Liver (tissue), 9 donors: ENCODE data around the gene RAB38. TPM values are rescaled to one million over a fixed set of nuclear protein-coding genes. Genes with fewer than 3 reads are reported as not detected.

Experiments
- DNase-seq: peaks from one replicate; pipeline ENCODE4 v3.0.0-alpha.2; 2017; ENCODE audit warnings: low spot score
- H3K27ac ChIP-seq, 2 donors: one replicate each; pipeline ENCODE4 v1.7.0; 2013; ENCODE audit warnings: inconsistent platforms in 2 of 2, low read length in 2 of 2, control low read depth in 1 of 2, low read depth in 1 of 2, mild to moderate bottlenecking in 1 of 2
- H3K27me3 ChIP-seq, 4 donors: one replicate each; pipeline versions ENCODE4 v1.6.1 to v1.7.0; 2013; ENCODE audit warnings: low read length in 3 of 4, inconsistent platforms in 1 of 4, mild to moderate bottlenecking in 1 of 4, moderate library complexity in 1 of 4; ENCODE audit not compliant: control insufficient read depth in 4 of 4, insufficient read depth in 4 of 4
- H3K36me3 ChIP-seq, 4 donors: one replicate each; pipeline versions ENCODE4 v1.6.1 to v1.7.0; 2013; ENCODE audit warnings: low read length in 3 of 4, mild to moderate bottlenecking in 3 of 4, low read depth in 1 of 4, moderate library complexity in 1 of 4; ENCODE audit not compliant: control insufficient read depth in 4 of 4, insufficient read depth in 3 of 4
- H3K4me1 ChIP-seq, 4 donors: one replicate each; pipeline versions ENCODE4 v1.6.1 to v1.7.0; 2013; ENCODE audit warnings: low read length in 3 of 4, mild to moderate bottlenecking in 3 of 4, moderate library complexity in 1 of 4; ENCODE audit not compliant: control insufficient read depth in 4 of 4, insufficient read depth in 4 of 4
- H3K4me3 ChIP-seq, 3 donors: one replicate each; pipeline versions ENCODE4 v1.6.1 to v1.7.0; 2013; ENCODE audit warnings: low read length in 3 of 3, control low read depth in 1 of 3, low read depth in 1 of 3, mild to moderate bottlenecking in 1 of 3
- H3K9ac ChIP-seq, 2 donors: one replicate each; pipeline ENCODE4 v1.7.0; 2013; ENCODE audit warnings: low read length in 2 of 2, mild to moderate bottlenecking in 2 of 2, moderate library complexity in 2 of 2, control low read depth in 1 of 2, low read depth in 1 of 2
- H3K9me3 ChIP-seq, 4 donors: one replicate each; pipeline versions ENCODE4 v1.6.1 to v1.7.0; 2013; ENCODE audit warnings: low read length in 3 of 4; ENCODE audit not compliant: control insufficient read depth in 4 of 4
- EGR1 ChIP-seq, 2 donors: IDR thresholded peaks; 2 replicates each; pipeline ENCODE4 v1.6.1; 2016 to 2018; ENCODE audit warnings: antibody characterized with exemption in 2 of 2, low read depth in 2 of 2
- FOXA2 ChIP-seq: IDR thresholded peaks from 2 replicates; pipeline ENCODE4 v1.6.1; 2016; ENCODE audit warnings: antibody characterized with exemption
- HNF4A ChIP-seq, 2 donors: conservative IDR thresholded peaks; 2 replicates each; pipeline ENCODE4 v1.6.1; 2016; ENCODE audit warnings: antibody characterized with exemption in 2 of 2, mild to moderate bottlenecking in 2 of 2
- HNF4G ChIP-seq: IDR thresholded peaks from 2 replicates; pipeline ENCODE4 v1.6.1; 2016; ENCODE audit warnings: antibody characterized with exemption
- JUND ChIP-seq, 2 donors: IDR thresholded peaks; 2 replicates each; pipeline ENCODE4 v1.6.1; 2016; ENCODE audit warnings: antibody characterized with exemption in 2 of 2
- MAX ChIP-seq: IDR thresholded peaks from 2 replicates; pipeline ENCODE4 v1.6.1; 2016; ENCODE audit warnings: antibody characterized with exemption
- NR2F2 ChIP-seq: IDR thresholded peaks from 2 replicates; pipeline ENCODE4 v1.6.1; 2016; ENCODE audit warnings: antibody characterized with exemption
- RAD21 ChIP-seq, 2 donors: IDR thresholded peaks; 2 replicates each; pipeline ENCODE4 v1.6.1; 2016; ENCODE audit warnings: antibody characterized with exemption in 2 of 2, mild to moderate bottlenecking in 2 of 2
- RXRA ChIP-seq, 2 donors: IDR thresholded peaks; 2 replicates each; pipeline ENCODE4 v1.6.1; 2017 to 2018; ENCODE audit warnings: antibody characterized with exemption in 2 of 2, mild to moderate bottlenecking in 1 of 2
- SP1 ChIP-seq: IDR thresholded peaks from 2 replicates; pipeline ENCODE4 v1.6.1; 2018; ENCODE audit warnings: antibody characterized with exemption, mild to moderate bottlenecking
- TAF1 ChIP-seq: conservative IDR thresholded peaks from 2 replicates; pipeline ENCODE4 v1.6.1; 2016; ENCODE audit warnings: antibody characterized with exemption, mild to moderate bottlenecking
- YY1 ChIP-seq: IDR thresholded peaks from 2 replicates; pipeline ENCODE4 v1.6.1; 2016; ENCODE audit warnings: antibody characterized with exemption, mild to moderate bottlenecking
- ZBTB33 ChIP-seq: IDR thresholded peaks from 2 replicates; pipeline ENCODE4 v1.6.1; 2016; ENCODE audit warnings: antibody characterized with exemption
- WGBS: extraction: QIAGEN DNeasy Blood & Tissue Kit; methylation state at CpG from one replicate; pipeline ENCODE4 v1.1.7; 2013; 5-methylcytosine and 5-hydroxymethylcytosine counted together
- polyA plus RNA-seq, 2 donors: library from polyadenylated mRNA; stranded (reverse) in 1 of 2; unstranded in 1 of 2; fragments of 200-250 nt in 1 of 2; fragments of >200 nt in 1 of 2; fragmentation: Nextera tagmentation in 1 of 2; extraction: Ambion mirVana in 1 of 2; gene quantifications; one replicate each; pipeline versions ENCODE4 v1.2.1 to v1.2.3, GENCODE V29; 2013 to 2015
- total RNA-seq, 2 donors: library from RNA; depleted of rRNA; stranded (reverse); fragments of >200 nt; gene quantifications; one replicate each; pipeline ENCODE4 v1.2.3, GENCODE V29; 2014
- TF ChIP-seq, protein P1 (sequence below): IDR thresholded peaks from 2 replicates; pipeline ENCODE4 v1.6.1; 2016; ENCODE audit warnings: antibody characterized with exemption, mild to moderate bottlenecking
- TF ChIP-seq, protein P2 (sequence below): fragments of 150-350 bp; IDR thresholded peaks from 2 replicates; pipeline ENCODE4 v1.5.1; 2017; ENCODE audit warnings: improper control_type of control experiment, low read depth, low read length; ENCODE audit not compliant: missing input control
- donor health status: healthy.
- donor health status: healthy.
- donor health status: healthy.
- donor health status: healthy.
- donor health status: healthy.

Gene RAB38
- total and polyA plus RNA-seq, 4 donors, result 0.32 to 2.2 (median 0.48) TPM

DNA sequence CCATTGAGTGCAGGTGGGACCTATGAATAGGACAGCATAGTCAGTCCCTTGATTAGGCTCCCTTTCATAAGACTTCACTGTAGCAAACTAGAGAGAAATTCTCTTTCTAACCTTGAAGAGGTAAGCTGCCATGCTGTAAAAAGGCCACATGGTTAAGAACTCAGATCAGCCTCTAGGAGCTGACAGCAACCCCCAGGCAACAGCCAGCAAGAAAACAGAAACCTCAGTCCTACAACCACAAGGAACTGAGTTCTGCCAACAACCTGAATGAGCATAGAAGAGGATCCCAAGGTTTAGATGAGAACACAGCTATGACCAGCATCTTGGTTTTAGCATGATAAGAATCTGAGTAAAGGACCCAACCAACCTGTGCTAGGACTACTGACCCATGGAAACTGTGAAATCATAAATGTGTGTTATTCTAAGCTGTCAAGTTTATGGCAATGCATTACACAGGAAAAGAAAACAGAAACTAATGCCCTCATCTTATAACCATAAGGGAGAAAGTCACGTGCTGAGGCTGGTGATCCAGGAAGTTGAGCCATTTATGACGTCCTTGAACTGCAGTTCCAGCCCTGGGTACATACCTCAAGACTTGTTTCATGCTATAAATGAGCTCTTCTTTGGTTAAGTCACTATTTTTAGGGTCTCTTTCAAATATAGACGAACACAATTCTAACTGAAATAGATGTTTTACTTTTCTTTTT lies 43.3 kb downstream of the RAB38 start:
- Histone ChIP-seq H3K4me3 (no peak overlapping the region), H3K4me1 (no peaks in the 10 kb centered on the region), H3K27ac (no peak overlapping the region), H3K9ac (no peak overlapping the region), H3K36me3 (no peaks in the 10 kb centered on the region), H3K9me3 (peaks cover 0 to 5% (median 2%) of the 10 kb centered on the region in 4 donors), H3K27me3 (no peaks in the 10 kb centered on the region)
- TF ChIP-seq TAF1, result no peak
- no peak for TF ChIP-seq EGR1 (IDR thresholded peaks at IDR 0.05; ENCODE audit: low read depth in 2 of 2)
- TF ChIP-seq RXRA (IDR thresholded peaks at IDR 0.05), result no peak
- no peak for TF ChIP-seq SP1
- TF ChIP-seq MAX, result no peak
- TF ChIP-seq YY1, result no peak
- no peak for TF ChIP-seq NR2F2
- TF ChIP-seq RAD21 (IDR thresholded peaks at IDR 0.05), result no peak
- TF ChIP-seq, protein P1, sequence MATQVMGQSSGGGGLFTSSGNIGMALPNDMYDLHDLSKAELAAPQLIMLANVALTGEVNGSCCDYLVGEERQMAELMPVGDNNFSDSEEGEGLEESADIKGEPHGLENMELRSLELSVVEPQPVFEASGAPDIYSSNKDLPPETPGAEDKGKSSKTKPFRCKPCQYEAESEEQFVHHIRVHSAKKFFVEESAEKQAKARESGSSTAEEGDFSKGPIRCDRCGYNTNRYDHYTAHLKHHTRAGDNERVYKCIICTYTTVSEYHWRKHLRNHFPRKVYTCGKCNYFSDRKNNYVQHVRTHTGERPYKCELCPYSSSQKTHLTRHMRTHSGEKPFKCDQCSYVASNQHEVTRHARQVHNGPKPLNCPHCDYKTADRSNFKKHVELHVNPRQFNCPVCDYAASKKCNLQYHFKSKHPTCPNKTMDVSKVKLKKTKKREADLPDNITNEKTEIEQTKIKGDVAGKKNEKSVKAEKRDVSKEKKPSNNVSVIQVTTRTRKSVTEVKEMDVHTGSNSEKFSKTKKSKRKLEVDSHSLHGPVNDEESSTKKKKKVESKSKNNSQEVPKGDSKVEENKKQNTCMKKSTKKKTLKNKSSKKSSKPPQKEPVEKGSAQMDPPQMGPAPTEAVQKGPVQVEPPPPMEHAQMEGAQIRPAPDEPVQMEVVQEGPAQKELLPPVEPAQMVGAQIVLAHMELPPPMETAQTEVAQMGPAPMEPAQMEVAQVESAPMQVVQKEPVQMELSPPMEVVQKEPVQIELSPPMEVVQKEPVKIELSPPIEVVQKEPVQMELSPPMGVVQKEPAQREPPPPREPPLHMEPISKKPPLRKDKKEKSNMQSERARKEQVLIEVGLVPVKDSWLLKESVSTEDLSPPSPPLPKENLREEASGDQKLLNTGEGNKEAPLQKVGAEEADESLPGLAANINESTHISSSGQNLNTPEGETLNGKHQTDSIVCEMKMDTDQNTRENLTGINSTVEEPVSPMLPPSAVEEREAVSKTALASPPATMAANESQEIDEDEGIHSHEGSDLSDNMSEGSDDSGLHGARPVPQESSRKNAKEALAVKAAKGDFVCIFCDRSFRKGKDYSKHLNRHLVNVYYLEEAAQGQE, result no peak
- TF ChIP-seq HNF4G, result no peak
- TF ChIP-seq ZBTB33, result no peak
- TF ChIP-seq, protein P2, sequence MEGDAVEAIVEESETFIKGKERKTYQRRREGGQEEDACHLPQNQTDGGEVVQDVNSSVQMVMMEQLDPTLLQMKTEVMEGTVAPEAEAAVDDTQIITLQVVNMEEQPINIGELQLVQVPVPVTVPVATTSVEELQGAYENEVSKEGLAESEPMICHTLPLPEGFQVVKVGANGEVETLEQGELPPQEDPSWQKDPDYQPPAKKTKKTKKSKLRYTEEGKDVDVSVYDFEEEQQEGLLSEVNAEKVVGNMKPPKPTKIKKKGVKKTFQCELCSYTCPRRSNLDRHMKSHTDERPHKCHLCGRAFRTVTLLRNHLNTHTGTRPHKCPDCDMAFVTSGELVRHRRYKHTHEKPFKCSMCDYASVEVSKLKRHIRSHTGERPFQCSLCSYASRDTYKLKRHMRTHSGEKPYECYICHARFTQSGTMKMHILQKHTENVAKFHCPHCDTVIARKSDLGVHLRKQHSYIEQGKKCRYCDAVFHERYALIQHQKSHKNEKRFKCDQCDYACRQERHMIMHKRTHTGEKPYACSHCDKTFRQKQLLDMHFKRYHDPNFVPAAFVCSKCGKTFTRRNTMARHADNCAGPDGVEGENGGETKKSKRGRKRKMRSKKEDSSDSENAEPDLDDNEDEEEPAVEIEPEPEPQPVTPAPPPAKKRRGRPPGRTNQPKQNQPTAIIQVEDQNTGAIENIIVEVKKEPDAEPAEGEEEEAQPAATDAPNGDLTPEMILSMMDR, result no peak
- TF ChIP-seq HNF4A (conservative IDR thresholded peaks at IDR 0.05), result no peak
- no peak for TF ChIP-seq JUND (IDR thresholded peaks at IDR 0.05)
- 66% methylated on average over 3 of the region's 3 CpGs for WGBS
- no peak for DNase-seq

DNA sequence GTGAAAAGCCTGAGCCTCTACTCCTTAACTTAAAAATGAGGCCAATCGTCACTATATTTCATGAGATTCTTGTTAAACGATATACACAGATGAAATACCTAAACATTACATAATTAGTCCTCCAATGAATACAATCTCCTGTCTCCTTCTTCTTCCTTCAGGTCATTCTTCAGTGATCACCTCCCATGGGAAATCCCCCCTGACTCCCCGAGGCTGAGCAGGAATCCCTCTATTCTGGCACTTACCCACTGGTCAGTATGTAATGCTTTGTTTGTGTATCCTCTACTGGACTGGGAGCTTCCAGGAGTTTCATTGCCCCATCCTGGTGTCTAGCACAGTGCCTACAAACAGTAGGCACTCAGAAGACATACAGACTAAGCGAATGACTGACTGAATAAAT lies 52.3 kb downstream of the RAB38 start:
- no peaks in the 10 kb centered on the region for H3K4me1 ChIP-seq
- H3K27ac ChIP-seq, result no peak overlapping the region
- no peaks in the 10 kb centered on the region for H3K9me3 ChIP-seq
- no peaks in the 10 kb centered on the region for H3K27me3 ChIP-seq
- TF ChIP-seq FOXA2, result no peak
- H3K9ac ChIP-seq, result no peak overlapping the region
- no peak overlapping the region for H3K4me3 ChIP-seq
- H3K36me3 ChIP-seq, result no peaks in the 10 kb centered on the region
- no peak for DNase-seq
- WGBS, result 78% methylated on average over 4 of the region's 4 CpGs
